GM19324 (cell line): ENCODE results near the gene ST3GAL3.

Experiments
- ATAC-seq: cut with Tn5 transposase; IDR thresholded peaks from one replicate; pipeline ENCODE4 v1.9.1; 2021; ENCODE audit warnings: mild to moderate bottlenecking, moderate library complexity; ENCODE audit not compliant: unreplicated experiment, low FRiP score

The ST3GAL3 gene

GRCh38 chr1:43707190-43708001, at the start of gene ST3GAL3:
Gene ST3GAL3, plus strand, starts transcription at chr1:43707536. Its CDS starts 28,727 bp downstream, at chr1:43736263.
- peak; percentile 96 for ATAC-seq

- no peak for ATAC-seq
Observed at GRCh38 chr1:43659212-43660166, 47.8 kb upstream of the ST3GAL3 start.

GRCh38 chr1:43660355-43660754, 47.0 kb upstream of the ST3GAL3 start:
- ATAC-seq: no peak

- no peak for ATAC-seq
Observed at GRCh38 chr1:43664369-43664768, 43.0 kb upstream of the ST3GAL3 start.

GRCh38 chr1:43666608-43667007, 40.7 kb upstream of the ST3GAL3 start:
- no peak for ATAC-seq

- no peak for ATAC-seq
Observed at GRCh38 chr1:43668956-43669355, 38.4 kb upstream of the ST3GAL3 start.

GRCh38 chr1:43669878-43670277, 37.5 kb upstream of the ST3GAL3 start:
- no peak for ATAC-seq

- no peak for ATAC-seq
Observed at GRCh38 chr1:43671193-43671592, 36.1 kb upstream of the ST3GAL3 start.

GRCh38 chr1:43671626-43672330, 35.6 kb upstream of the ST3GAL3 start:
- no peak for ATAC-seq

- no peak for ATAC-seq
Observed at GRCh38 chr1:43673261-43673660, 34.1 kb upstream of the ST3GAL3 start.

GRCh38 chr1:43678940-43679339, 28.4 kb upstream of the ST3GAL3 start:
- no peak for ATAC-seq

GRCh38 chr1:43683560-43683959, 23.8 kb upstream of the ST3GAL3 start:
- ATAC-seq: no peak

- no peak for ATAC-seq
Observed at GRCh38 chr1:43686801-43687200, 20.5 kb upstream of the ST3GAL3 start.

- no peak for ATAC-seq
Observed at GRCh38 chr1:43687301-43688108, 19.8 kb upstream of the ST3GAL3 start.

- ATAC-seq: no peak
Observed at GRCh38 chr1:43688109-43688387, 19.3 kb upstream of the ST3GAL3 start.

GRCh38 chr1:43688594-43689000, 18.7 kb upstream of the ST3GAL3 start:
- no peak for ATAC-seq

- ATAC-seq: no peak
Observed at GRCh38 chr1:43689289-43689688, 18.0 kb upstream of the ST3GAL3 start.

- no peak for ATAC-seq
Observed at GRCh38 chr1:43691871-43692815, 15.2 kb upstream of the ST3GAL3 start.

GRCh38 chr1:43693371-43693770, 14.0 kb upstream of the ST3GAL3 start:
- ATAC-seq: no peak
